GM23338 (cell line): ENCODE measurements around the gene MED7. TPM values are rescaled to one million over a fixed set of nuclear protein-coding genes. Genes with fewer than 3 reads are reported as not detected.

ENCODE experiments used
- ATAC-seq: fragments of 200-7000 bp; cut with Tn5 transposase; 3 replicates; pipeline ENCODE4 v1.9.1; 2020
- DNase-seq: peaks from one replicate; pipeline ENCODE4 v3.0.0-alpha.2; 2015; ENCODE audit warnings: low spot score
- H2AFZ ChIP-seq: fragments of 200-600 bp; sonication (generic); 2 replicates; pipeline ENCODE4 v1.8.0; 2016; ENCODE audit warnings: antibody characterized with exemption, mild to moderate bottlenecking, moderate library complexity
- H3F3A ChIP-seq: fragments of 200-600 bp; sonication (generic); replicated peaks from 2 replicates; pipeline ENCODE4 v1.8.0; 2017; ENCODE audit warnings: antibody characterized with exemption, mixed run types, low read depth
- H3K27ac ChIP-seq: fragments of 200-600 bp; sonication (generic); 2 replicates; pipeline ENCODE4 v1.6.1; 2016; ENCODE audit warnings: low read depth
- H3K27me3 ChIP-seq: fragments of 200-600 bp; sonication (generic); 2 replicates; pipeline ENCODE4 v1.8.0; 2016; ENCODE audit warnings: mild to moderate bottlenecking, mixed run types, moderate library complexity; ENCODE audit not compliant: insufficient read depth
- H3K36me3 ChIP-seq: fragments of 200-600 bp; sonication (generic); 2 replicates; pipeline ENCODE4 v1.8.0; 2016; ENCODE audit warnings: mild to moderate bottlenecking; ENCODE audit not compliant: insufficient read depth
- H3K4me1 ChIP-seq: fragments of 200-600 bp; sonication (generic); 2 replicates; pipeline ENCODE4 v1.8.0; 2016; ENCODE audit warnings: mild to moderate bottlenecking, moderate library complexity; ENCODE audit not compliant: insufficient read depth
- H3K4me2 ChIP-seq: fragments of 200-600 bp; sonication (generic); 2 replicates; pipeline ENCODE4 v1.7.1; 2017; ENCODE audit warnings: mixed run types
- H3K4me3 ChIP-seq: fragments of 200-600 bp; sonication (generic); 2 replicates; pipeline ENCODE4 v1.6.1; 2016; ENCODE audit warnings: mixed run types
- H3K79me2 ChIP-seq: fragments of 200-600 bp; sonication (generic); replicated peaks from 2 replicates; pipeline ENCODE4 v1.8.0; 2017; ENCODE audit warnings: mild to moderate bottlenecking; ENCODE audit not compliant: insufficient read depth
- H3K9me2 ChIP-seq: fragments of 200-600 bp; sonication (generic); 2 replicates; pipeline ENCODE4 v1.8.0; 2017; ENCODE audit not compliant: insufficient read depth
- H4K20me1 ChIP-seq: fragments of 200-600 bp; sonication (generic); replicated peaks from 2 replicates; pipeline ENCODE4 v1.8.0; 2017; ENCODE audit warnings: mild to moderate bottlenecking; ENCODE audit not compliant: insufficient read depth
- H3K27ac Mint-ChIP-seq: 2 replicates; pipeline ENCODE4 v1.8.0; 2020; ENCODE audit warnings: inconsistent platforms, mild to moderate bottlenecking, moderate library complexity, mixed read lengths
- H3K27me3 Mint-ChIP-seq: 3 replicates; pipeline ENCODE4 v1.8.0; 2022; ENCODE audit warnings: low read depth, mild to moderate bottlenecking, moderate library complexity, mixed read lengths, inconsistent platforms; ENCODE audit not compliant: insufficient read depth, poor library complexity
- H3K36me3 Mint-ChIP-seq: 3 replicates; pipeline ENCODE4 v1.8.0; 2021; ENCODE audit warnings: low read depth, mild to moderate bottlenecking, inconsistent platforms, moderate library complexity, mixed read lengths
- H3K4me1 Mint-ChIP-seq: 3 replicates; pipeline ENCODE4 v1.8.0; 2020; ENCODE audit warnings: mild to moderate bottlenecking, inconsistent platforms, mixed read lengths
- H3K4me3 Mint-ChIP-seq: 3 replicates; pipeline ENCODE4 v1.8.0; 2021; ENCODE audit warnings: moderate library complexity, mild to moderate bottlenecking, inconsistent platforms, mixed read lengths
- H3K9me3 Mint-ChIP-seq: 3 replicates; pipeline ENCODE4 v1.8.0; 2020; ENCODE audit warnings: moderate library complexity, mild to moderate bottlenecking, inconsistent platforms, mixed read lengths
- CREB1 ChIP-seq: fragments of 250-450 bp; sonication (Bioruptor Pico); IDR thresholded peaks from 2 replicates; pipeline ENCODE4 v1.5.0; 2020; ENCODE audit warnings: low read depth, mild to moderate bottlenecking, moderate library complexity
- CTCF ChIP-seq, 2 experiments: fragments of 200-600 bp in 1 of 2; sonication (generic) in 1 of 2; conservative IDR thresholded peaks; 2 replicates each; pipeline versions ENCODE4 v1.5.1 to v1.6.1; 2016 to 2017; ENCODE audit warnings: antibody characterized with exemption in 2 of 2, low read depth in 2 of 2, mild to moderate bottlenecking in 2 of 2, moderate library complexity in 1 of 2
- EZH2 ChIP-seq: fragments of 200-600 bp; sonication (generic); IDR thresholded peaks from one replicate; pipeline ENCODE4 v1.8.0; 2017; ENCODE audit warnings: antibody characterized with exemption, mild to moderate bottlenecking, low read depth; ENCODE audit not compliant: unreplicated experiment
- EZH2phosphoT487 ChIP-seq: fragments of 200-600 bp; sonication (generic); IDR thresholded peaks from one replicate; pipeline ENCODE4 v1.8.1; 2018; ENCODE audit warnings: antibody characterized with exemption; ENCODE audit not compliant: unreplicated experiment
- JUNB ChIP-seq: IDR thresholded peaks from one replicate; pipeline ENCODE4 v1.6.1; 2016; ENCODE audit warnings: antibody characterized with exemption; ENCODE audit not compliant: unreplicated experiment
- NANOG ChIP-seq: IDR thresholded peaks from 2 replicates; pipeline ENCODE4 v1.6.1; 2016; ENCODE audit warnings: antibody characterized with exemption, borderline replicate concordance
- POLR2AphosphoS5 ChIP-seq: IDR thresholded peaks from 2 replicates; pipeline ENCODE4 v1.6.1; 2016; ENCODE audit warnings: antibody characterized with exemption, low read depth
- STAT1 ChIP-seq: IDR thresholded peaks from one replicate; pipeline ENCODE4 v1.6.1; 2016; ENCODE audit warnings: antibody characterized with exemption; ENCODE audit not compliant: unreplicated experiment
- ZNF114 ChIP-seq: fragments of 250-450 bp; sonication (Bioruptor Pico); IDR thresholded peaks from 2 replicates; pipeline ENCODE4 v1.5.0; 2020; ENCODE audit warnings: mild to moderate bottlenecking, moderate library complexity
- ZNF331 ChIP-seq: fragments of 250-450 bp; sonication (Bioruptor Pico); IDR thresholded peaks from 2 replicates; pipeline ENCODE4 v1.5.0; 2020; ENCODE audit warnings: low read depth, mild to moderate bottlenecking, moderate library complexity
- ZNF462 ChIP-seq: fragments of 250-450 bp; sonication (Bioruptor Pico); IDR thresholded peaks from 2 replicates; pipeline ENCODE4 v1.5.0; 2020; ENCODE audit warnings: mild to moderate bottlenecking, moderate library complexity
- polyA plus RNA-seq: library from polyadenylated mRNA; unstranded; fragments of >200 nt; fragmentation: Nextera tagmentation; extraction: Ambion mirVana; gene quantifications from 2 replicates; pipeline ENCODE4 v1.2.1, GENCODE V29; 2016
- total RNA-seq: library from RNA; depleted of rRNA; stranded (reverse); fragments of >200 nt; shearing (Covaris generic); gene quantifications from 2 replicates; pipeline ENCODE4 v1.2.3, GENCODE V29; 2014
- TF ChIP-seq, protein P1 (sequence below): IDR thresholded peaks from one replicate; pipeline ENCODE4 v1.6.1; 2018; ENCODE audit warnings: antibody characterized with exemption; ENCODE audit not compliant: unreplicated experiment
- TF ChIP-seq, protein P2 (sequence below): IDR thresholded peaks from 2 replicates; pipeline ENCODE4 v1.6.1; 2016; ENCODE audit warnings: antibody characterized with exemption

MED7 gene
- total and polyA plus RNA-seq, 2 experiments from 2014 or later, result 9.7 to 34.4 TPM

DNA sequence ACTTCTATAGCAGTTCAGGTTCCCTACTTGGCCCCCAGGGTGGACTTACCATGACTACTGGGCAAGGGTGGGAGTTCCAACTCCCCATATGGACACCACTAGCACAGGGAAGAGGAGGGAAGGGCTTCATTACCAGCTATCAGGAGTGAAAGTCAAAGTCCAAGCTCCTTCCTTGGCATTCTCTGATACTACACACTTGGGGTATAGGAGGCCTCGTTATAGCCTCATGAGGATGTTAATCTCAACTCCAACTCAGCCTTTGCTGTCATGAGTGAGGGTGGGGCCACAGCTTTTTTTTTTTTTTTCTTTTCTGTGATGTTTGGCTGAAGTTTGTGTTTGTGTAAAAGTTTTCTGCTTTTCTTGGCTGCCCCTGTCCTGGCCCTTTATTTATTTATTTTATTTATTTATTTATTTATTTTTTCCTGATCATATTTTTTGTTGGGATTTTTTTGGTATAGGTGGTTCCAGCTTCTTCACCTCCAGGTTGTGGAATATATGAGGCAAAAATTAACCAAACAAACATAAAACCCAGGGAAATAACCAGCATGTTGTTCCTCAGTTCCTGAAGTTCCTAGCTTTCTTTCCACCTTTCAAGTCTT, 14.7 kb upstream of the MED7 start:
- H3K4me2 ChIP-seq, result no peak overlapping the region
- H3K4me3 Mint-ChIP-seq, result no peak overlapping the region
- H3K79me2 ChIP-seq, result no peaks in the 10 kb centered on the region
- H3K27me3 ChIP-seq, result no peaks in the 10 kb centered on the region
- no peak overlapping the region for H3K27ac Mint-ChIP-seq
- TF ChIP-seq ZNF331 (CRISPR knock-in tag) (no peak), JUNB (no peak), CREB1 (no peak), STAT1 (no peak), ZNF462 (no peak), NANOG (no peak), POLR2AphosphoS5 (no peak), CTCF (conservative IDR thresholded peaks at IDR 0.05; ENCODE audit: low read depth in 2 of 2) (no peak), EZH2 (no peak), EZH2phosphoT487 (no peak), ZNF114 (CRISPR knock-in tag) (no peak)
- TF ChIP-seq, protein P1, sequence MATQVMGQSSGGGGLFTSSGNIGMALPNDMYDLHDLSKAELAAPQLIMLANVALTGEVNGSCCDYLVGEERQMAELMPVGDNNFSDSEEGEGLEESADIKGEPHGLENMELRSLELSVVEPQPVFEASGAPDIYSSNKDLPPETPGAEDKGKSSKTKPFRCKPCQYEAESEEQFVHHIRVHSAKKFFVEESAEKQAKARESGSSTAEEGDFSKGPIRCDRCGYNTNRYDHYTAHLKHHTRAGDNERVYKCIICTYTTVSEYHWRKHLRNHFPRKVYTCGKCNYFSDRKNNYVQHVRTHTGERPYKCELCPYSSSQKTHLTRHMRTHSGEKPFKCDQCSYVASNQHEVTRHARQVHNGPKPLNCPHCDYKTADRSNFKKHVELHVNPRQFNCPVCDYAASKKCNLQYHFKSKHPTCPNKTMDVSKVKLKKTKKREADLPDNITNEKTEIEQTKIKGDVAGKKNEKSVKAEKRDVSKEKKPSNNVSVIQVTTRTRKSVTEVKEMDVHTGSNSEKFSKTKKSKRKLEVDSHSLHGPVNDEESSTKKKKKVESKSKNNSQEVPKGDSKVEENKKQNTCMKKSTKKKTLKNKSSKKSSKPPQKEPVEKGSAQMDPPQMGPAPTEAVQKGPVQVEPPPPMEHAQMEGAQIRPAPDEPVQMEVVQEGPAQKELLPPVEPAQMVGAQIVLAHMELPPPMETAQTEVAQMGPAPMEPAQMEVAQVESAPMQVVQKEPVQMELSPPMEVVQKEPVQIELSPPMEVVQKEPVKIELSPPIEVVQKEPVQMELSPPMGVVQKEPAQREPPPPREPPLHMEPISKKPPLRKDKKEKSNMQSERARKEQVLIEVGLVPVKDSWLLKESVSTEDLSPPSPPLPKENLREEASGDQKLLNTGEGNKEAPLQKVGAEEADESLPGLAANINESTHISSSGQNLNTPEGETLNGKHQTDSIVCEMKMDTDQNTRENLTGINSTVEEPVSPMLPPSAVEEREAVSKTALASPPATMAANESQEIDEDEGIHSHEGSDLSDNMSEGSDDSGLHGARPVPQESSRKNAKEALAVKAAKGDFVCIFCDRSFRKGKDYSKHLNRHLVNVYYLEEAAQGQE, result no peak
- TF ChIP-seq, protein P2, sequence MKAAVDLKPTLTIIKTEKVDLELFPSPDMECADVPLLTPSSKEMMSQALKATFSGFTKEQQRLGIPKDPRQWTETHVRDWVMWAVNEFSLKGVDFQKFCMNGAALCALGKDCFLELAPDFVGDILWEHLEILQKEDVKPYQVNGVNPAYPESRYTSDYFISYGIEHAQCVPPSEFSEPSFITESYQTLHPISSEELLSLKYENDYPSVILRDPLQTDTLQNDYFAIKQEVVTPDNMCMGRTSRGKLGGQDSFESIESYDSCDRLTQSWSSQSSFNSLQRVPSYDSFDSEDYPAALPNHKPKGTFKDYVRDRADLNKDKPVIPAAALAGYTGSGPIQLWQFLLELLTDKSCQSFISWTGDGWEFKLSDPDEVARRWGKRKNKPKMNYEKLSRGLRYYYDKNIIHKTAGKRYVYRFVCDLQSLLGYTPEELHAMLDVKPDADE, result no peak
- H3K36me3 Mint-ChIP-seq, result no peaks in the 10 kb centered on the region
- H3K4me1 ChIP-seq, result no peaks in the 10 kb centered on the region
- no peaks in the 10 kb centered on the region for H3K9me2 ChIP-seq
- H3K36me3 ChIP-seq, result no peaks in the 10 kb centered on the region
- H2AFZ ChIP-seq, result peak overlapping the region; percentile 52; the same call in 1 of the 2 replicates
- no peaks in the 10 kb centered on the region for H3K4me1 Mint-ChIP-seq
- H4K20me1 ChIP-seq, result no peaks in the 10 kb centered on the region
- H3K4me3 ChIP-seq, result no peak overlapping the region
- ATAC-seq, result no peak
- no peak overlapping the region for H3K27ac ChIP-seq
- no peaks in the 10 kb centered on the region for H3F3A ChIP-seq
- no peaks in the 10 kb centered on the region for H3K9me3 Mint-ChIP-seq
- no peak for DNase-seq
- peaks cover 2% of the 10 kb centered on the region for H3K27me3 Mint-ChIP-seq
